GM21447 (cell line): Measurements from ENCODE around the gene EPHB6.

Experiments
- ATAC-seq: cut with Tn5 transposase; IDR thresholded peaks from one replicate; pipeline ENCODE4 v1.9.1; 2021; ENCODE audit not compliant: unreplicated experiment

Gene EPHB6

DNA sequence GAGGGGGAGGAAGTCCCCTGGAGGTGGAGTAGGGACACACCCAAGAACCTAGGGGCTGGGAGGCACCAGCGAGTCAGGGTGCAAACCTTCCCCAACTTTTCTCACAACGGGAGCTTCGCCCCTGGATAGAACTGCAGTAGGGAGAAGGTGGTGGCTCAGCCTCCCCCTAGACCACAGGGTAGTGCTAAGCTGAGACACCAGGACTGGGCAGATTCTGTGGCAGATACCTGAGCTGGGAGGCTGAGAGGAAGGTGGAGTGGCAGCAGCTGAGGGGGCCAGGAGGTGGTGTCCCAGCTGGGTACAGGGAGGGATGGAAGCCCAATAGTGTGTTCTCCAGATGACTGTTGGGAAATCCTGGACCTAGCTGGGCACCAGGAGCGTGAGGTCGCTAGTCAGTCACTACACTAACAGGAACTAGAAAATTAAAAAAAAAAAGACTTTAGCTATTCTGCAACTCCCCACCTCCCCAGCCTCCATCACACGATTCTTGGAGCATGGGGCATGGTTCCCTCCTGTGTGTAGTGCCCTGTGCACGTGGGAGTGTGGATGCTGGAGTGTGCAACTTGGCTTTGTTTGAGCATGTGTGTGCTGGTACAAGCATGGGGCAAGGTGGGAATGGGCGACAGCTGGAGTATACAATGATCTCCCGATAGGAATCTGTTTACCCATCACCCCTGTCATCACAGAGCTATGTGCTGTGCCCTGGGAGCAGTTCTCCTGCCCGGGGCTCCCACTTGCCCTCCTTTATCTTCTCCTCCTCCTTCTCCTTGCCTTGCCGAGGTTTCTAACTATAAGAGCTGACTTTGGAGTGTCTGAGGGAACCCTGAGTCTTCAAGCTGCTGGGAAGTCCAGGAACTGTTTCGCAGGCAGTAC lies 39.5 kb downstream of the EPHB6 start:
- no peak for ATAC-seq

DNA sequence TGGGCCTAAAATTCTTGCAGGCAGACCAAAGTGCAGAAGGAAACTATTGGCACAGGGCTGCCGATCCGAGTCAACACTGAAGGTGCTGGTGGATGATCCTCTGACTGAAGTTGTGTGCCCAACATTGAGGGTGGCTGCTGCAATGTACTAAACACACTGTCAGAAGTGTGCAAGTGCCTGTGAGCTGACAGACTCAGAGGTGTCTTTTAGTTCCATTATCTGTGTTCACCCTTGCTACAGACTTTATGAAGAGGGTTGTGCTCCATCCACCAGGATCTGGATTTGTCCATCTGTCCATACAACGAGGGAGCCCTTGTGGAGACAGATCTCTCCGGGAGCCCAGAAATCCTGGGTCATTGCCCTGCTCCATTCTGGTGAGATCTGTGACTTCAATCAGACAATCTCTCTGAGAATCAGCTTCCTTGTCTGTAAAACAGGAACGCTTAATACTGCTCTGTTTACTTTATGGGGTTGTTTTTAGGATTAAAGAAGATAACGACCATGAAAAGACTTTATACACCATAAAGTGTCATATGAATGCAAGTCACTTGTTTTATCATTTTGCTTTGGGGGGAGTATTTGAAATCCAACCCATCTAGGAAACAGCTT lies 40.2 kb downstream of the EPHB6 start:
- ATAC-seq: no peak

DNA sequence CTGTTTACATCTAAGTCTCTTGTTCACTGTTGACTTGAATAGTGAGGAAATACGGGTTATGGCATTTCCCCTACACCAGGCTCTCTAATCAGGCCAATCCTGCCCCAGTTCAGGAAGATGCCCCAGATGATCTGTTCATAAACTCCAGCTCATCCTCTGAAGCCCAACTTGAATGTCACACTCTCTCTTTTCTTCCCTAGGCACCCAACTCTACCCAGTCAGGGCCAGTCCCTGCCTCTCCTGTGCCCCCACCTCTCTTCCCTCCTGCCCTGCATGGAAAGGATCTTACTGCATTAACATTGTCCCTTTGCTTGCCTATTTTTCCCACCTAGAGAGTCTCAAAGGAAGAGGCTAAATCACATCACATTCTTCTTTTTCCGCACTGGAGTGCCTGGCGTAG lies 41.3 kb downstream of the EPHB6 start:
- ATAC-seq: no peak

DNA sequence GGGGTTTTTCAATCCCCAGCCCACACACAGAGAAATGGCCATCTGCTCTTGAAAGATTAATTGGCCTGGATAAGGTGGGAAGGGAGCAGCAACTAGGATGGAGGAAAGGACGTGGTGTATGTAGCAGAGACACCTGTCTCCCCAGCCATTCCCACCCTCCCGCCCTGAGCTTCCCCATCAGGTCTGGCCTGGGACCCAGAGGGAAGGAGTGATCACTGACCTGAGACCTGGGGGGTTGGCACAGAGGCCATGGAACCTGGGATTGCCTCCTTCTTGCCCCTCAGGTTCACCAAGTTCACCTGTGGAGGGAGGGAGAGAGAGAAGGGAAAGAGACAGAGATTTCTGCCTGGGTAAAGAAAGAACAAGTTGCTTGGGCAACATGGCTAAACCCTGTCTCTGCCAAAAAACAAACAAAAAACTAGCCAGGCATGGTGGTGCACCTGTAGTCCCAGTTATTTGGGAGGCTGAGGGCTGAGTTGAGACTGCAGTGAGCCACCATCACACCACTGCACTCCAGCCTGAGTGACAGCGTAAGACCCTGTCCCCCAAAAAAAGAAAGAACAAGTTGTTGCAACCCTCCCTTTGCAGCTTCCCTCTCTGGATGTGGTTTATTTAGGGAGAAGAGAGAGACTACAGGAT lies 42.0 kb downstream of the EPHB6 start:
- no peak for ATAC-seq

DNA sequence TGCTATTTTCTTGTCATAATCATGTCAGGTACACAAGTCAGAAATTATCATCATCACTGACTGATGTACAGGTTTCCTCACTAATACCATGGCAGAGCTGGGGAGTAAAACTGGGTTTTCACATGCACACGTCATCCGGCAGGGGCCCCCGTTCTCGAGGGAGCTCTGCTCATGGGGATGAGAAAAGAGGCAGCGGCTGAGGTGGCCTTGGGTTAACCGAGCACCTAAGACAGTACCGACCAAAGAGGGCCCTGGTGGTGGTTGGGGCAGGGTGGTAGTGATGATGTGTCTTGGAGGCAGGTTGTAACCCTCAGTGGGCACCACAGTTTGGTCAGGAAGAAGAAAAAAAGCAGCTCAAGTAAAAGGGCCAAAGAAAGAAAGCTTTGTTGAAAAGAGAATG lies 42.8 kb downstream of the EPHB6 start:
- no peak for ATAC-seq

DNA sequence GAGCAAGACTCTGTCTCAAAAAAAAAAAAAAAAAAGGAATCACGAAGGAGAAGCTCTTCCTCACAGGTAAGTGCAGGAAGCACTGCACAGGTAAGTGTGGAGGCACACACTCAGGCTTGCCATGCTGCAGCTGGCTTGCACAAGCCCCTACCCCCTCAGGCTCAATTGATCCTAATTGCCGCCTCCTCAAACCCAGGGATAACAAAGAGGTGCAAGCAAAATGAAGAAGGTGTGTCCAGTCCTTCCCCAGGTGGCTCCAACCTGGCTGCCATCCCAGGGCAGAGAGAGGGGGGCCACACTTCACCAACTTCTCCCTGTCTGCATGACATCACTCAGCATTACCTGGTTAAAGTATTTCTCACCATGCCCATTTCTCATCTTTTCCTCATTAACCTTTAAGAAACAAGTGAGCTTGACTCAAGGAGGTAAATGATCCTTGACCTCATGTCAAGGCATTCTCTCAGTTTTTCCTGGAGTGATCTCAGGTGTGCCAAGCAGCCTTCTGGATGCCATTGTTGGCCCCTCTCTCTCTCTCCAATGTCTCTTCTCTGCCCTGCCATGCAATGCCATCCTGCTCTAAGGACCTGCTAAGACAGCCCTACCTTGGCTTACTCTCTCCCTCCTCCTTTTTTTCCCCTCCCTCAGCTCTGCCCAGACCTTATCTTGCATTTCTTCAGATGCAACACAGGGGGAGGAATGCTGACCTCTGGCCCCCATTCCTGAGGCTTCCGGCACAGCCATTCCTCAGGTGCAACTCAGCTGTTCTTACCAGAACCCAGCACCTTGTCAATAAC lies 43.7 kb downstream of the EPHB6 start:
- ATAC-seq: no peak

DNA sequence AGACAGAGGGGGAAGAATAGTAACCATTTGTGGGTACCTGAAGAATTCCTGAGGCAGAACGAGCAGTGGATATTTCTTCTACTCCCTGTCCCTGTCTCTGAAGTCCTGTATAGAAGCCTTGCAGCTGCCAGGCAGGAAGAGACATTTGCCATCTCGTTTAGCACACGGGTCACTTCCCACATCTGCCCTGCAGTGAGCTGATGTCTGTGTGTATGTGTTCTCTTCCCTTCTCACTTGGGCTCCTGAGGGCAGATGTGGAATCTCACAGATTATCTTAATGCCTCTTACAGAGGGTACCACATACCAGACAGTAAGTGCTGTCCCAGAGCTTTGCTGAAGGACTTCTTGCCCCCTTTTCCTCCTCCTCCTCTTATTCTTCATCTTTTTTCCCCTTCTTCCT lies 44.8 kb downstream of the EPHB6 start:
- ATAC-seq: no peak

DNA sequence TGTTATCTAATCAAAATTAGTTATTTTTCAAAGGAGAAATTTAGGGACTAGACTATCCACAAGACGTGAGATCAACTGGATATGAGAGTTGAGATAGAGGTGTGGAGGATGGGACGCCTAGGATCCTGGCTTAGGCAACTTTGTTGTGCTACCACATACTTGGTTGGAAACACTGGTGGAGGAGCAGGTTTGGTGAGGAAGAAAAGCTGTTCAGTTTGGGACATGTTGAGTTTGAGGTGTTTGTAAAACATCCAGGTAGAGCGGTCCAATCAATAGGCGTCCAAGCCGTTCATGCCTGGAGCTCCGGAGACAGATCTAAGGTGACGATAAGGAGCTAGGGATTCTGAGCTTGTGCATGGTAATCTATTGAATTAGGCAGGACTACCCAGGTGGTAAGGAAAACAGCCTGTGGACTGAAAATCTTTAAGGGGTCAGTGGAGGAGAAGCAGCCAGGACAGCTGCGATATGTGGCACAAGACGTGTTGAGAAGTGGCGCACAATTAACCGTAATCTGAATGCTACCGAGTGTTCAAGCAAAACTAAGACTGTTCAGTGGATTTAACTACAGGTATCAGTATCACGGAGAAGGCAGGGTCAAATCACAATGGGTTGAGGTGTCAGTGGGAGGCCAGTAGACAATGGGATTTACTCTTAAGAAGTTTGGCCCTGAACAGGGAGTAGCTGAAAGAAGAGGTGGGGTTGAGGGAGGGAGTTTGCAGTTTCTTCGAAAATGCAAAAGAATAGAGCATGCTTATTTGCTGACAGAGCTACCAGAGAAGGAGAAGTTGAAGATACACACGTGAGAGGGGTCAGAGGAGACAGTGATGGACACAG lies 46.8 kb downstream of the EPHB6 start:
- ATAC-seq: no peak

DNA sequence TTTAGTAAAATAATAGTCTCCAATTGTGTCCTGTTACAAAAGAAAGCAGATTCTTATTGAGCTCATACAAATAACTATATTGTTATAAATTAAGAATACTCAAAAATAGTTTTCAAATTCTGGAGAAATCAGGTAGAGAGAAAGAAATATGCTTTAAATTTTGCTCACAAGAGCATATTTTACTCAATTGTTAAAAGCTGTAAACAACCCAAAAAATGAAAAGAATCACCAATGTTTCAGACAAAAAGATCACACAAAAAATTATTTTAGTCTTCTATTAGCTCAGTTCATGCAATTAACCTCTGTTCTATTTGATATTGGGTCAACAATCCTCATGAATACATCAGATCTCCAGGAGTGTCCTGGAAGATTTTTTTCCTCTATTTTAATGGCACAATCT lies 49.3 kb downstream of the EPHB6 start:
- ATAC-seq: no peak

DNA sequence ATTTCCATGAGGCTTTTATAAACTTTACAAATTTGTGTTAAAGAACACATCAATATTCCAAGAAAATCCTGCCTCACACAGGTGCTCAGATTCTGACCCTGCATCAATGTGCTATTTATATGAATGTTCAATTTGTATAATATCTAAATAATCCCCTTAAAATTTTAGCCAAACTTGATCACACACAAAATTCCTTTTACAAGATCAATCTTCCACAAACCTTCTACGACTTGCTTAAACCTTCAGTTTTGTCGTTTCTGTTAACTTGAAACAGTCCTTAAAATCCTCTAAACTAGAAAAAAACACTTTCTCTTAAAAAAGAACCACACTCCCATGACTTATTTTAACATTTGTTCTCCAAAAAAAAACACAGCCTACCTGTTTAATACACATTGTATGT lies 50.9 kb downstream of the EPHB6 start:
- ATAC-seq: no peak

DNA sequence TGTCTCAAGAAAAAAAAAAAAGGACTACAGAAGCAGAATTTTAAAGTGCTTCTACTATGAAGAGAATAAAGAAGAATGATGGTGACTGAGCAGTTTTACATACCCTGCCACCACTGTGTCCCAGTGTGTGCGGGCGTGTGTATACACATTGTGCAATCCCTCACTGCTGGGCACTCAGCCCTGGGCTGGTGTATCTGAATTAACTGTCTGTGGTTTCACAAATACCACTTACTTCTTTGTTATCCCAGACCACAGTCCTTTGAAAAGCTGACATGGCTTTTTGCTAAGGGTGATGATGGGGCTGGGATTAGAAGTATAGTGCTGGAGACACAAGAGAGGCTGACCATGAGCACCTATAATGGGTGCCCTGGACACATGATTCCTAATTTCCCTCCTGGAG lies 51.8 kb downstream of the EPHB6 start:
- ATAC-seq: no peak

DNA sequence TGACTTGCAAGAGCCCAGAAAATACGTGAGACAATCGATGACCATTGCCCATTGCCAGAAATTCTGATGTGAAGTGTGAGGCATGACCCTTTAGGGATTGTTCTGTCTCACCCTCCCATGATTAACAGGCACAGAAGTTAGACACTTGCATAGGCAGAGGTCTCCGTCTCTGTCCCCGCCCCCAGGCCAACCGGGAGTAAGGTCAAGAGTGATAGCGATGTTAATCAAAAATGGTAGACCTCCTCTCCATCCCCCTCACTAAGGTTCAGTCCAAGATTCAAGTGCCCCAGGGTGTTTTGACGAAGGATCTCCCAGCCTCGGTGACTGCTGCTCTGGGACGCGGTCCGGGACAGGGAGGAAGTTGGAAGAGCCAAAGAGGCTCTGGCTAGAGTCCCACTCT lies 53.4 kb downstream of the EPHB6 start:
- ATAC-seq: no peak

DNA sequence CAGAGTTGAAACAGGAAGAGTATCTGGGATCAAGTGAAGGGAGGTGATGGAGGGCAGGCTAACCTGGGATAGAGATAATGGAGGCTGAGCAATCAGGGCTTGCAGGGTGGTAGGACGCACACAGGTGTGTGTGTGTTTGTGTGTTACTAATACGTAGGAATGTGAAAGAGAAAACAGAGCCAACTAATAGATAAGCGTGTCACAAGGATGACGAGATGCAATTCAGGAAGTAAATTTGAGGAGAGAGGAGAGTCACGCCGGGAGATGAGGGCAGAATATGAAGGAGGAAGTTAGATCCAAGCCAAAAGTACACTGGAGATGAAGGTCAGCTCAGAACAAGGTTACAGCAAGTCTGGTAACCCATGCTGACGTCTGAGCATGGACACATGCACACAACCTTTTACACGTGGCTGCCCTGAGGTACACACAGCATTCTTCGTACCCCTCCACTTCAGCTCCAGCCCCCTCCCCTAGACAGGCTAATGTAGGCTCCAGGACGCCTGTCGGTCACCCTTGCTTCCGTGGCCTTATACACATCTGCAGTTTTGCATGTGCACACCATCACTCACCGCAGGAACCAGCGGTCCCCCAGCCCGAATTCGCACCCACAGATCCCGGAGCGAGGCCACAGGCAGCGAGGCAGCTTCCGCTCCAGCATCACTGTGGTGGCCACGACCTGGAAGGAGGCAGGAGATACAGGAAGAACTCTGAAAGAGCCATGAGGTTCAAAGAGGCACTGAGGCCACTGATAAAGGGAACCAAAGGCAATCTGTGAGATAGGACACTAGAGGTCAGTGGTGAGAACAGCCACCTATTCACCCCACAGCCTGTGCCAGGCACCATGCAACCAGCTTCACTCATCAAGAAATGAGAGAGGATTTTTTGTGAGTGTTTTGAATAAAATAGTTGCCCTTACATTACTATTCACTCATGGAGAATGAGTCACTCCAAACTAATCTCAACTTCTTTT lies 54.3 kb downstream of the EPHB6 start:
- no peak for ATAC-seq

DNA sequence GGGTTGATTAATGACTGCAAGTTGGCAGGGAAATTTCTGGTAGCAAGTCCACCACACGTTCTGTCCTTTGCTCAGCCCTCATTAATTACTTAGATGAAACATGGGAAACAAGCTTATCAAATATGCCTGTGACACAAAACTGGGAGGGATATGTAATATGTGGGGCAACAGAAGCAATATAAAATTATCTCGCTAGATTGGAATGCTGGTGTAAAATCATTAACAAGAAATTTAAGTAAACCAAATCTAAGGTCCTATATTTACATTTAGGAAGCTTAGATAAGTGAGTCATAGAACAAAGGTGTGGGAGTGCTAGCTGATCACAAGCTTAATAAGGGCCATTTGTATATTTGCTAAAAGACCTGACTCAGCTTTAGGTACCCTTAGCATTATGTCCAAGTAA lies 55.2 kb downstream of the EPHB6 start:
- no peak for ATAC-seq

DNA sequence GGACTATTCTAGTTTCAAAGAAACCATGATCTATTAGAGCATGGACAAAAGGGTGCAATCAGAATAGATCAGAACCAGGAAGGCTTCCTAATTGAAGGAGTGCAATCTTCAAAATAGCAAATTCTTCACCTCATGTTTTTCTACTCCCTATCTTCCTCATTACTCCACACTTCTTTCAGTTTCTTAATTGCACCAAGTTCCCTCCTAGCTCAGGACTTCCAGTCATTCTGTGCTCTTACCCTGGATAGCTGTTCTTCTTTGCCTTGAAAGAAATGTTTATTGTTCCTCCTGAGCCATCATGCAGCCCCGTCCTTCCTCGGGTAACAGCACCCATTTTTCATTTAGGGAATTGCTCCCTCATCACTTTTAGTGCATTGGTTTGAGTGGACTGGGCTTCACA lies 55.6 kb downstream of the EPHB6 start:
- no peak for ATAC-seq

DNA sequence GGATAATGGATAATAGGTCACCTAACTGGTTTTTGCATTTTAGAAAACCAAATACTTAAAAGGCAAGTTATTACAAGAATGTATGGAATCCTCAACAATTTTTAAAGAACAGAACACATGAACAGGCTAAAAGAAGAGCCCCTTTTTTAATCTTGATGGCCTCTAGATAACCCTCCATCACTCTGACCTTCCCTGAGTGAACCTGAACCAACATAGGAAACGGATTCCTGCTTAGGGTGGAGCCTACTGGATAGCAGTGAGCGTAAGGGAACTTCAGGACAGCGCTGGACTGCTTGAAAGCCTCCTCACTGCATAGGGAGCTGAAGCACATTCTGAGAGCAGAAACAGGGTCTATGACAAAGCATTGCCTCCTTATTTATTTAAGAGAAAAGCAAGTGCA lies 58.2 kb downstream of the EPHB6 start:
- no peak for ATAC-seq

DNA sequence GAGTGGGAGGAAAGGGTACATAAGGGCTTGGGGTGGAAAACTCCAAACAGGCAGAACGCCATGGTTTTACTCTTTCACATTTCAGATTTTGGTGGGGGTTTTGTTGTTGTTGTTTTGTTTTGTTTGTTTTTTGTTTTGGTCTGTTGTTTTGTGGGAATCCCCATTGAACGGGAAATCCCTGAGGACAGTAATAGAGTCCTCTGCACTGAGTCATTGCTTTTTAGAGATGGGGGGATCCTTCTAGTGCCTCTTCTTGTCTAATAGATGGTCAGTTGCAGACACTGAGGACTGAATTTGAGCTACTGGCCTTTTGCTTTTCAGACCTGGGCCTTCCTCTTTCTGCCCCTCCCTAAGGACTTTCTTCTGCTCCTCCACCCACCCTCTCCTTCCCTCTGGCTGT lies 58.7 kb downstream of the EPHB6 start:
- ATAC-seq: no peak

DNA sequence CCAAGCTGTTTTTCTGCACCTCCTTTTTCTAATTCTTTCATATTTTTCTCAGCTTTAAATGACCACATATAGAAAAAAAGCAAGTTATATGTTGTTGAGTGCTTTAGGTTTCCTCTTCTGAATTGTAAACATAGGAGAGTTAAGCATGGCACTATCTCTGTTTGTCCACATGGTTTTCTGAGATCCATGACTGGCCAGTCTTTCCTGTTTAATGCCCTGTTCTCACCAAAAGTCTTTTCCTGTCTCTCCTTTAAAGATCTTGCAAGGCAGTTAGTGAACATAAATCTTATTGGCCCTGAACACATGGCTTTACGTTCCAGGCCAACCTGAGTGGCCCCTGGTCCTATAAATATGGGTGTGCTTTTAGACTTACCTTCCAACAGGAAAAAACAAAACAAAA lies 59.2 kb downstream of the EPHB6 start:
- no peak for ATAC-seq

DNA sequence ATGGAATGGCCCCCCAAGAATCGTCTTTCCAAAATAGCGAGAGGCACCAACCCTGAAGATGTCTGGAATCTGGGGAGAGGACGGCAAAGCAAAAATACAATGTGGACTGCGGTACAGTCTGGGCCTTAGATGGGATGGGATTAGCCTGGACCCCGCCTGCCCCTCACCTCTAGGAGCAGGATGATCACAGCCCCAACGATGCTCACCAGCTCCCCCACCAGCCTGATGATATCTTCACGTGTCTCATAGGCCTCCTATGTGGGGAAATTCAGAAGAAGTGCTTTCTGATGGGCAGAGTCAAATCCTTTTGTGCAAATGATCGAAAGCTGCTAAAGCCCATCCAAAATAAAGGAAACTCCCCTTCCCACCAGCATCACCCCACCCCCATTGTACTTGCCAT lies 60.4 kb downstream of the EPHB6 start:
- ATAC-seq: no peak
